ENCODE measurements around the gene CLSTN2. TPM values are rescaled to one million over a fixed set of nuclear protein-coding genes. Genes with fewer than 3 reads are reported as not detected.
A peak's percentile ranks its signal among the peaks of the same experiment; 100 is the strongest.

CLSTN2 gene
- total RNA-seq, 1 donor from 2014 or later, result 49.7 TPM

DNA sequence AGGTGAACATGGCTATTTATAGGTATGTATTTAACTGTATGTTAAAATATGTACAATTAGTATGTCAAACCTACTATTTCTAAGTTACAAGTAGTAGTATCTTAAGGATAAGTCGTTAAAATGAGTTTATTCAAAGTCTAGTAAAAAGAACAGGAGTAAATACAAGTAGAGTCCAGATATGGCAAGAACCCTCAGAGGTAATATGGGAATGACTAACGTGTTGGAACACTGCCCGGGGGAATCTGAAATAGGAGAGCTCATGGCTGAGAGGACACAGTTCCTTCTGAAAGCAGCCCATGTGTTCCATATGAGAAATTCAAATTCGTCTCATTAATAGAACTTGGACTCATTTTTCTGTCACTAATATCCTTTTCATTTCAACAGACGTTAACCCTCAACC, 158.8 kb downstream of the CLSTN2 start:
- peak; percentile 93 for DNase-seq (ENCODE audit: low read depth)

DNA sequence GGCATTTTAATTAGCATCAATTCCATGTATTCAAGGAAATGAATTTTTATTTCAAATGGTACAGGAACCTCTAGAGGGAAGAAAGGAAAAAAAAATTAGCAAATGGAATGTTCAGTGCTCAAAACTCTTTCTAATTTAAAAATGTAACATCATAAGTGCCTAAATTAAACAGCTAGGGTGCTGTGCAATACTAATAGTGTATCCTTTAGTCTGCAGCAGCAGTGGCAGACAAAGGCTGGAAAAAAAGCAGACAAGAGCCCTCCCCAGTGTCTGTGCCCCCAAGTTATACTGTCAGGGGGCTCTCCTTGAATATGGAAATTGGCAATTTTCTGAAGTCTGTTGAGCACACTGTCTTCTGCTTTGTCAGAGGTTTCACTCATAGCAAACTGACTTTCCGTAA, 159.5 kb downstream of the CLSTN2 start:
- no peak for DNase-seq (ENCODE audit: low read depth)

DNA sequence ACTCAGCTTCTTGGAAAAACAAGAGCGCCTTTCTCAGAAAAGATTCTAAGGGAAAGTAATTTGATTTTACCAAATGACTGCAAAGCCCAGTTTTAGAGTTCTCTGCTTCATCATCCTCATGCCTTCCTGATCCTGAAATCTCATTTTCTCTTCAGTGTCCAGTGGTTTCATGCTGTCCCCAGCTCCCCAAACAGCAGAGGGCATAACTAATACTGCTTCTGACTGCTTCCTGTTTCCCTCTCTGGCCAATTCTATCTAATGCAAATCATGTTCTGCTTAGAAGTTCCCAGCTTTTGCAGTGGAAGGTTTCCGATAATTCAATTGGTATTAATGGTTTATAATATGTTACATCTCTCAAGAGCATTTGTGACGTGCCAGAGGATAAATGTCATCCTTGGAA, 161.1 kb downstream of the CLSTN2 start:
- no peak for DNase-seq (ENCODE audit: low read depth)

DNA sequence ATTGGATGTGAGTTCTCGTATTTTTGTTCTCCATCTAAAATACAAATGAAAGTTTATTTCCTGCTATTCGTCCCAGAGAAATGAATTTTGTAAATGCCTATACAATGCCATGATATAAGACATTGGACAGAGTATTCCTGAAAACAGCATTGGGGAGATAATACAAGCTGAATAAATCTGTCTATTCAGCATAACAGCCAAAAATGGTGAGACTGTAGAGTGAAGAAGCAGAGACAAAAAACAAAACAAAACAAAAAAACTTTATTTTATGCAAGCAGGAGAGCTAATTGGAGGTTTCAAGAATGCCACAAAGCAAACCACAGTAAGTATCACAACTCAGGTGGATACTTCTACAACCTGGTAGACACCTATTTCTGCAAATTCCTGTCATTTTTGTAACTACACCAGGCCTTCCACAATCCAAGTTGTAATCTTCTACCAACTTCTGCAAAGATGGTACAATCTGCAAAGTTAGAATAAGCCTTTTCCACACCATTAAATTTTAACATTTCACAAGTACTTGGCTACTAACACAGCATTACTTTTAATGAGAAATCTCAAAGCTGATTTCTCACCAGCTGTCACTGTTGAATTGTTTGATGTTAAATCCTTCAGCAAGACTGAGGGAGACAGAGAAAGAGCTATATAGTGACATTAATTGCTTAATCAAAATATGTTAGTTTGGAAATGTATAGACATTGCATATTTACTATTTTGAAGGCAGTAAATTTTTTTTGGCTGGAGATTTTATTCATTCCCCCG, 163.1 kb downstream of the CLSTN2 start:
- DNase-seq (ENCODE audit: low read depth), result peak; percentile 21

DNA sequence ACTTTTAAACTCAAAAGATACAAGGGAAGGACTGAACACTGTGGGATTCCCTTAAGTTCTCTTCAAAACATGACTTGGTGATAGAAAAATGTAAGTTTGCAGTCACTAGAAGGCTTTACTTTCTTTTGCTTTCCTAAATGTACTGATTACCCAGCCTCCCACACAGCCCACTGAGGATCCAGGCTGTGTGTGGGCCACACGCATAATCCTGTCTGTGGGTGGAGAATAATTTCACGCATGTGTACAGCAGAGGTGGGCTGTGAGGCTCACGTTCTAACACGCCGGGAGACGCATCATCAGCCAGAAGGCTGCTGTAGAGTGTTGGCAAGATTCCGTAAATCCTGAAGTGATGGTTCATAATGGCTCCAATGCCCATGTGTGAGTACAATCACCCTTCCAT, 165.5 kb downstream of the CLSTN2 start:
- DNase-seq (ENCODE audit: low read depth), result no peak

DNA sequence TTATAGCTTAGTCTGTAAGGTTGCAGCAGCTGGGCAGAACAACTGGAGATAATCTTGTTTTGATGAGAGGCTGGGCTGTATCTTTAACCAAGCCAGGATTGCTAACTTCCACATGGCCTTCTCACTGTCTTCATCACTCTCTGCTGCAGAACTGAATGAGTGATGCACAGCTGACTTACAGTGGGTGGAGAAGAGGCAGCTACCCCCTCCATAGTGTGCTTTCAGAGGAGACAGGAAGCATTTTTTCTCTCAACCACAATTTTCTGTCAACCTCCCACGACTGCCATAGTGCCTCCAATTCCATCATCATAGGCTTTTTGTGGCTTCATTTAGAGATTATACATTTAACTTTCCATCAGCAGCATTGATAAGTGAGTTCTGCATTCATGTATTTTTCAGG, 168.2 kb downstream of the CLSTN2 start:
- DNase-seq (ENCODE audit: low read depth), result no peak

DNA sequence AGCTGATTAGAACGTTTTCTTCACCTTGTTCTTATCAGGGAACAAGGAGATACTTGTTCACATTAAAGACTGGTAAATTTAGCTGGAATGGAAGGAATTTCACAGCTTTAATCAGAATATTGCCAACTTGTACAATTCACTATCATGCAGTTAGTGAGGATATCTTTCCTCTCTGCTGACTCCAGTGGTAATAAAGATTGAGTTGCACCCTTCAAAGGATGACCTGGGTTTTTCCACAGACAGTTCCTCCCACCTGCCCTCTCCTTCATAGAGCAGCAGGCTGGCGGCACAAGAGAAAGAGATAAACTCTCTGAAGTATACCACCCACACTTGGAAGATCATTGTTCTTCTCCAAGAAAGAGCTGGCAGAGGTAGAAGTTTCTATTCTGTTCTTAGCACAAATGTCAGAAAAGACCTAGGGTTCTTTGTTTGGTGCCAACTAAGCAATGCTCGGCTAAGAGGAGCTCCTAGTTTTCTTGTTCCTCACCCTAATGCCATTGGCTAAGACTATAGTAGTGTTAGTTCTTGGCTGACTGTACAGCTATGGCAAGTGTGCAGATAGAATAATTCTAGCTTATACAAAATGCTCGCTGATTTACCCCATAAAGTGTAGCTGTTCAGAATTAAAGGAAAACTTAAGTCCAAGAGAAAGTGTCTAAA, 169.1 kb downstream of the CLSTN2 start:
- DNase-seq (ENCODE audit: low read depth), result no peak

DNA sequence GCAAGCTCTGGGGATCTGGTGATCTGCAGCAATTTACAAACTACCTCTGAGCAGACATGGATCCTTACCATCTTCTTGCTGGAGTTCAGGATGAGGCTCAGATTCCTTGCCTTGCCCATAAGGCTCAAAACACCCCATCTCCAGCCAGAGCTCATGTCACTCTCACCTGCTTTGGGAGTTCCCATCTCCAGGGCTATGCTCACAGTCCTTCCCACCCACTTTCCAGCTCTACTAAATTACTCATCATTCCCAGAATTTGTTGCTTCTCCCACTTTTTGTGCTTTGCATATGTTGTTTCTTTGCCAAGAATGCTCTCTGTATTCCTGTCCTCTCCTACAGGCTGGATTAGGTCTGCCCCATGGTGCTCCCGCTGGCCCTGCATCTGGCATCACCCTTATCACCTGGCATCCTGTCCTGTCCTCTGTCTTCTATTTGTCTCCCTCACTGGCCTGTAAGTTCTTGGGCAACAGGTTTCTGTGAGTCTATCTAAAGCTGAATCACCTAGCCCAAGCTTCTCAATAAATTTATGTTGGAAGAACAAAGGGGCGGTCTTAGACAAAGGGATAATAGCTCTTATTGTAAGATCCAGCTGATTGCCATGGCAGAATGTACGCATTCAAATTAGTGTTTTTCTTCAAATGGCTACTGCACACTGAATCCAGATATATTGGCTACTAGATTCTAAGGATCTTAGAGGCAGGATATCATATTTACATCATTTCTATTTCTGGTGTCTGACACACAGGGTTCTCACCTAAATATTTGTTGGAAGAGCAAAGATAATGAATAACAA, 179.2 kb downstream of the CLSTN2 start:
- DNase-seq (ENCODE audit: low read depth), result no peak

DNA sequence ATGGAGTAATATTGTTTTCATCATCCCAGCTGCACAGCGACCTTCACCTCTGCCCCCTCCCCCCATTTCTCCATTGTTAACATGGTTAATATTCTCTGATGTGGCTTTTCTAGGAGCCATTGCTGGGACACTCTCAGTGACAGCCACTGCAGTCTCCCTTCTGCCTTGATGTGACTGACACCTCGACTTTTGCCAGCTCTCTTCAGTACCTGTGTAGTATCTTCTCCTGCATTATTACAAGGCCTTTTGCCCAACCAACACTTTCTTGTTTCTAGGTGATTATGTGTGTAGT, 179.8 kb downstream of the CLSTN2 start:
- DNase-seq (ENCODE audit: low read depth), result no peak

DNA sequence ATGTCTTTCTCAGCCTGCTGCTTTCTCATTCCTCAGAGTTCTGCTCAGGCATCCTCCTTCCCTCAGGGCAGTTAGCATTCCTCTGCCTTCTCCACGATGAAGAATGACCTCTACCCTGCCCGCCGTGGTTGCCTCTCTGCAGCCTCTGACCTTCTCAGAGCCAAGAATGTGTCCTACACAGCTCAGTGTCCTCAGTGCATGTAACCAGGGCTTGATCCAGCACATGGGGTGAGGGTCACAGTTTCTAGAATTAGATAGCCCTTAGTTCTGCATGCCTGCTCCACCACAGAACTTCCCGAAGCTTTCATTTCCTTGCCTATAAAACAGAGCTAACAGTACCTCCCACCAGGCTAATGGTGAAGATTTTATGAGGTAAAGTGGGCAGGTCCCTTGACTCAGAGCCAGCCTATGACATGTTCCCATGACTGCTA, 182.1 kb downstream of the CLSTN2 start:
- peak; percentile 83 for DNase-seq (ENCODE audit: low read depth)

DNA sequence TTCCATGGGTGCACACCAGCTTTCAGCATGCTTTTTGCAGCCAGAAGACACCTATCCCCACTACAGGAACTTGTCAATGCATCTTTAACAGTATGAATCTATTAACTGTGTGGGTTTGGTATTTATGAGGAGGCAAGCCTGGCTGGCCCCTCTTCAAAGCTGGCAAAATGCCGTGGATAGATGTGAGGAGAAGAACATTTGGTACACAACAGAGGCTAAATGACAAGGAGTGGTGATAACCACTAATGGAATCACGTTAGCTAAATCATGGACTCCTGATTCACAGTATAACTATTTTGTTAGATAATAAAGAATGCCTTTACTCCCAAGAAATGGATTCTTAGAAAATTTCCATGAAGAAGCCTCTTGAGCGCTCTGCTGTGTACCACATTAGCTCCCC, 187.2 kb downstream of the CLSTN2 start:
- no peak for DNase-seq (ENCODE audit: low read depth)

DNA sequence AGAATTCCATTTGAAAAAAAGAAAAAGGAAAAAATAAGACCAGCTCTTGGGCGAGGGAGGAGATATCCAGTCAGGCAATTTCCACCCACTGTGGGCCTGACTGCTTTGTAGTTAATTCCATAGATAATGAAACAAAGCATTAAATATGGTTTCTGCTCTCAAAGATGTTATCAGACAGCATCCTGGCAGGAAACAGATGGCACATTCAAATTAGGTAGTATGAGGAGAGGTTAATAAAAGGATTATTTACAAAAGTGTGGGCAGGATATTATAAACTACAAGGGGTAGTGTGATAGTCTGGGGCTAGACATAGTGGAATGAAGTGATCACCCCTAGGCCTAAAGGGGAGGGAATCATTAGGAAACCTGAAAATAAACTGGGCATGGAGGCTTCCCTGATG, 193.2 kb downstream of the CLSTN2 start:
- DNase-seq (ENCODE audit: low read depth), result no peak

DNA sequence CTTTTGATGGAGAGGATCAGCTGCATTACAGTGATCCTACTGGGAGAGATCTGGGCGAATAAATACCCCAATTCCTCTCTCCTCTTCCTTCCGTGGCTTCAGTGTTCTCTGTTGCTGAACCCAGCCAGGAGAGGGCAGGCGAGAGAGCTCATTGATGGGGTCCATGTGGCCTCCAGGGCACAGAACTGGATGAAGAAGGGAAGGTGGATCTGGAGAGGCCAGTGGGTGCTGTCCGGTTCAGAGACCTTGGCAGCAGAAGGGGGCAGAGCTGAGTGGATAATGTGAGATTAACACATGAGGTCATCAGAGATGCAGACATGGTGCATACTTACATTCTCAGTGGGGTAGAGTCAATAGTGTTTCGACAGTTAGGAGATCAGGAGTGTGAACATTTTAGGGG, 193.6 kb downstream of the CLSTN2 start:
- DNase-seq (ENCODE audit: low read depth), result peak; percentile 7

DNA sequence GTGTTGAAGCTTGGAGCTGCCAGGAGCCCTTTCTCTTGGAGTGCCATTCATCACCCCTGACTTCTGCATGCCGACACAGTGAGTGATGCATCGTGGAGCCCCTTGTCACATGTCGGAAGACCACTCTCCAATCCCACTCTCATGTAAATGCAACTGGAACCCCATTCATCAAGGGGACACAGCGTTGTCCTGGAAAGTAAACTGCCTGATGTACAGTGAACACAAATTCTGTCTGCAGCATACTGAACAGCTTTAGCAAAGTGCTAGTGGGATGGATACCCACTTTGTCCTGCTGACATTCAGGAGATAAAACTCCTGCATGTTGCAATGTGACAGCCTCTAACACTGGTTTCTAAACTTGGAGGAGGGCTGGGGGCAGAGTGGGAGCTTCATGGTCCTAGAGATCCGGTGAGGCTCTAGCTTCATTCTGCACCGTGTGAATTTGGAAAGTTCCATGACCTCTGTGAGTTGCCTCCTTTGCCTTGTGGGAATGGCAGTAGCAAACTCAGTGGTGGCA, 194.8 kb downstream of the CLSTN2 start:
- no peak for DNase-seq (ENCODE audit: low read depth)

DNA sequence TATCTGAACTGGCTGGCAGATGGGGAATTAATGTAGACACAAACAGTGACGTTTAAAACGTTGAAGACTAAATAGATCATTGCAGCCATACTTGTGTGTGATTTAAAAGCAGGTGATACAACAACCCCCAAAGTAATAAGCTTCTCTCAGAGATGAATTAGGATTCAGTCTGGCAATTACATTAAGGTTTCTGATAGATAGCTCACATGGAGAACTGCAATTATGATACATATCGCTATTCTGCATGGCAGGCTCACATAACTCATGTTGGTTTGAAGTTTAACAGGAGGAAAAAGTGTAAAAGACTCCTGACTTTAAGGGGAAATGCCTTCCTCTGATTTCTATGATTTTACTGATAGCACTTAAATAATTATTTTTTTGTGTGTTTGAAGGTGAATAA, 196.9 kb downstream of the CLSTN2 start:
- DNase-seq (ENCODE audit: low read depth), result no peak

DNA sequence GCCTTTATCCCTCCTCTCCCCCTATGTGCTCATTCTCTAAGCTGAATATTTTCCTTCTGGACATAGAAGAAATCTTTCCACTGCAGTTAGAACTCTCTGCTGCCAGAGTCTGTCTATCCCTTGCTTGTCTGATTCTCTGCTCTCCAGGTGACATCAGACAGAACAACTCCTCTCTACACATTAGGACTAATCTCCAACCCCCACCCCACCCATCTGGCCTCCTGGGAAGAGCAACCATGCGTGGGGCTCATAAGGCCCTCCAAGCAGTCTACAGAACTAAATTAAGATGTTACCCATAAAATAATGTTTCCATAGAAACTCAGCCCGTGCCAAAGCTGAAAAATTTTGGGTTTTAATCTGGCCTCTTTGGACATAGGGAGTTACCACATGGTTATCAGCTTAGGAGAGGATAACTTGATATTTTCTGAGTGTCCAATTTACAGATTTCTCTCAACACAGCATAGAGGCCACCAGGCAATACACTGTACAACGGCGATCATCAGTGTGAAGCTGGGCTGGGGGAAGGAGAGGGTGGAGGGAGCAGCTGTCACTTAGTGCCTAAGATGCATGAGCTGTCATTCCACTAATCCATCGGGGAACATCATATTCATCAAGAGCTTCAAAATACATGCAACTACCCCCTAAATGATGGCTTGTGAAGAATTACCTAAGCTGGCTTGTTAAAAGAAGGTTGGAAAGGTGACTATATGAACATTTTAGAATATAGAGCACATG, 199.4 kb downstream of the CLSTN2 start:
- no peak for DNase-seq (ENCODE audit: low read depth)

DNA sequence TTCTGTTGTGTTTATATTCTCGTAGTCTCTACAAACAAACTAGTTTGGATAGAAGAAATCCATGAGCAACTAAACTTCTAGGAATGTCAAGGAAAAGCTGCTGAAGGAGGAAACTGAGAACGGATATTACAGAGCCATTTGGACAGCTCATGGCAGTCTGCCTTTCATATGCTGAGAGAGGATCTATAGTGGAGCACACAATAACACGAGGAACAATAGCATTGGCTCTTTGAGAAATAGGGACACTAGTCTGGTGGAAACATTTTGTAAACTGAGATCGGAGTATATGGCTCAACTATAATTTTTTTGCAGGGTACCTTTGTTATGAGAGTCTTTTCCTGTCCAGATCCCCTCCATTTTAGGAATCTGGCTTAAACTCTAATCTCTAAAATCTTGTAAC, 200.5 kb downstream of the CLSTN2 start:
- no peak for DNase-seq (ENCODE audit: low read depth)

DNA sequence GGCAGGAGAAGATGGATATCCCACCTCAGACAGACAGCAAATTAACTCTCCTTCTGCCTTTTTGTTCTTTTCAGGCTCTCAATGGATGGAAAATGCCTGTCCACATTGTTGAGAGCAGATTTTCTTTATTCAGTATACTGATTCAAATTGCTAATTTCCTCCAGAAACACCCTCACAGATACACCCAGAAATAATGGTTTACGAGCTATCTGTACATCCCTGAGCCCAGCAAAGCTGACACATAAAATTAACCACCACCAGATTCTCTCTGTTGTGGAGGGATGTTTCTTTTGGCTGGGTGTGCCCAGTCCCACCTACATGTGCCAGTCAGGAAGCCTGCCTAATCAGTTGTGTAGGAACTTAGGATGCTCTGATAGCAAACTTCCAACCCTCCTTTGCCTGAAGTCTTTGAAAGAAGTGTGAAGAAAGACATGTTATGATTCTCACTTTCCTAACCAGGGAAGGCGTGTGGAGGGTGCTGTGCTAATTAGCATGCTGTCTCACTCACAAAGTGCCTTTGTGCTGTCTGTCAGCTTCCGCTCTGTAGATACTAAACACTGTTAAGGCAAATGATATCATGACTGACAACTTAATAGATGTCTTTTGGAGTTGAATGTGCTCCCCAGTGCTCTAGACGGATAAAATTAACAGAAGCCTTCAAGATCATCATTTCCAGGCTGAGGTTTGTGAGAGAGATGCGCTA, 208.5 kb downstream of the CLSTN2 start:
- DNase-seq (ENCODE audit: low read depth), result no peak

DNA sequence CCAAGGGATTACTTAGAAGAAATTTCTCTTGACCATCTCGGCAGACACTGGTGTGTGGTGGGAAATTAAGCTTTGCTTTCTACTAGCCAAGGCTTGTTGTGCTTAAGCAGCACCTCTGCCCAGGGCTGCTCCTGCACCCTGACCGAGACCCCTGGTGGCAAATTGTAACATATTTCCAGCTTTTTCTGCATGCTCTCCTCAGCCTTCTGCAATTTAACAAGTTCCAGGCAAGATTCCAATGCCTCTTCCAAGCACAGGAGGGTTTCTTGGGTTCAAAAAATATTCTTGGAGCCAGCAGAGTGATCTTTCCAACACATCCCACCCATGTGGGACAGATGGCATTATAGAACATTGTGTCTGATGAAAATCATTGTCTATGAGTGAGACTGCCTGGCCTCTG, 210.5 kb downstream of the CLSTN2 start:
- DNase-seq (ENCODE audit: low read depth), result no peak

DNA sequence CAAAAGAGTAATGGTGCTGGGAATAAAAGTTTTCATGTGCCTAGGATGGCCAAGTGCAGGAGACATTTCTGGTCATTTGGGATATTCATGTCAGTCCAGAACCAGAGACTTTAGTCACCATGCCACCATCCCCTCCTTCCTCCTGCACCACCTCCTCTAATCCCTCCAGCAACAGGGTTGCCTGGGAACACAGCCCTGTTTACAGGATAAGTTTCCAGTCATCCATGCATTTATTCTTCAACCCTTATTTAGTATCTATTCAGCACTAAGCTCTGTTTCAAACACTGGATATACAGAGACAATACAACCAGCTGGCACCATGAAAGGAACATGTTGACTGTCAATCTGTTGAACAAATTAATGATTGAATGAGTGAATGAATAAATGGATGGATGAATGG, 211.7 kb downstream of the CLSTN2 start:
- peak; percentile 2 for DNase-seq (ENCODE audit: low read depth)

DNA sequence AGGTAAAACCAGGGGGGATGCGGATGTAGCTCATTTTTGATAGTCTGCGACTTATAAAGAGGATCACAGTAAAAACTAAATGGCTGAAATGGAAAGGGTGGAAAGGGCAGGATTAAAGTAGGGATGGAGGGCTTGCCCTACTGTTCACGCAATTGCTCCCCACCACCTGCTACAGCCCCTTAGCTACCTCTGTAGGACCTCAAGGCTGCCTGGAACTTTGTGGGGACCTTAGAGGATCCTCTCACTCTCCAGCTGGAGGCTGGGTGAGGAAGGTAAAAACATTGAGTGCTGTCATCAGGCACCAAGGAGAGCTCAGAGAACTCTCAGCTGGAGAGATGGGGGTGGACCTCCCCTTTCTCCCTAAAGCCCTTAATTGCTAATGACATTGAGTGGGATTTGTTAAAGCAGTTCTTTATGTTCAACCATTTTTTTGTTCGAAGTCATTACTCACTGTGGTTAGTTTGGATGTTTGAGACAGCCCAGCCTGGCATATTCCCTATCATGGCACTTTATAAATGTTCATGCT, 213.0 kb downstream of the CLSTN2 start:
- no peak for DNase-seq (ENCODE audit: low read depth)

Measured in renal cortical epithelial cell (primary cell).